ENCODE measurements around the gene DPYSL5.
A peak's percentile ranks its signal among the peaks of the same experiment; 100 is the strongest.

The DPYSL5 gene

DNA sequence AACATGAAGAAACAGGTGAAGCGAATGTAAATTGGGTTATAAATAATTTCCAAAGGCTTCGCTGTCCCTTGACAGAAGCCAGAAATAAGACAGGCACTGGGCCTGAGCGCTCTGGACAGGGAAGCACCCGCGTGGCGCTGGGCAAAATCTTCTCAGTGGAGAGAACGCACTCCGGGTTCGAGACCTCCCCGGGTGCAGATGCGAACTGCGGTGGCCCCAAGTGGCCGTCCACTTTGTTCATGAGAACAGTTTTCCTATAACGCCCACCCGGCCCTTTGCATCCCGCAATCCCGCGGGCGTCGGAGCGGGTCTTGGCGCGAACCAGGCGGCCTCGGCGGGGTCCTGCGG is 651 bp upstream of the DPYSL5 start:
- H3K4me3 ChIP-seq (ENCODE audit: severe bottlenecking), result peak overlapping the region; percentile 15

DNA sequence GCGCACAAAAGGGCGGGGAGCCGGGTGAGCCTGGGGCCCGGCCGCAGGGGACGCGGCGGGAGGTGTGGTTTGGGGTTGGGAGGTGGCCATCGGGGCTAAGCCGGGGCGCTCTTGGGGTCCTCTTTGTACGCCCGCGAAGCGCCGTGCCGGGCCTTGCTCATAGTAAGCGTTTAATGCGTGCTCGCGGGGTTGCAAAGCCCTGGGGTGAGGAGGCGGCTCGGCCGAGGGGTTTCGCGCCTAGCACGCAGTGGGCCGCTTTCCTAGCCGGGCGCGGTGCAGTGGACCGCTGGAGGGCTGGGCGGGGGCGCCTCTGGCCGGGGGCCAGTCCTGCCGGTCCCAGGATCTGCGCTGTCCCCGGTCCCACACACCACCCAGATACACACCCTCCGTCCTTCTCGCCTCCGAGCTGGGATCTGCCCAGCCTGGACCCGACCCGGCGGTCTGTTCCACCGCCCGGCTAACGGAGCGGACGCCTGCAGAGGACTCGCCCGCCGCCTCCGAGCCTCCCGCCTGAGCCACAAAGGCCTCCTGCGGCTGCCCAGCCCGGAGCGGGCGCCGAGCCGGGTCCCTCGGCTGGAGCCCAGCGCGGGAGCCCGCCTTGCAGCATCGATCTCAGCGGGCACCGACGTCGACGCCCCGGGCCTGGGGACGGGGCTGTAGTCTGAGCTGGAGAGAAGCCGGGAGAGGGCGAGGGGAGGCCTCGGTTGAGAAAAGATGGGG is 564 bp downstream of the DPYSL5 start:
- ATAC-seq (ENCODE audit: low read depth) (peak; percentile 54), DNase-seq (ENCODE audit: low spot score) (no peak)
- Histone ChIP-seq H3K4me1 (ENCODE audit: insufficient read depth, poor library complexity, severe bottlenecking) (no peaks in the 10 kb centered on the region), H3K4me3 (ENCODE audit: severe bottlenecking) (peak overlapping the region; percentile 15), H3K27ac (ENCODE audit: poor library complexity, severe bottlenecking) (no peak overlapping the region), H3K36me3 (ENCODE audit: low read depth) (no peaks in the 10 kb centered on the region), H3K9me3 (ENCODE audit: severe bottlenecking) (no peaks in the 10 kb centered on the region), H3K27me3 (ENCODE audit: insufficient read depth, poor library complexity, severe bottlenecking) (peaks cover 89% of the 10 kb centered on the region)
- TF ChIP-seq, protein P1, sequence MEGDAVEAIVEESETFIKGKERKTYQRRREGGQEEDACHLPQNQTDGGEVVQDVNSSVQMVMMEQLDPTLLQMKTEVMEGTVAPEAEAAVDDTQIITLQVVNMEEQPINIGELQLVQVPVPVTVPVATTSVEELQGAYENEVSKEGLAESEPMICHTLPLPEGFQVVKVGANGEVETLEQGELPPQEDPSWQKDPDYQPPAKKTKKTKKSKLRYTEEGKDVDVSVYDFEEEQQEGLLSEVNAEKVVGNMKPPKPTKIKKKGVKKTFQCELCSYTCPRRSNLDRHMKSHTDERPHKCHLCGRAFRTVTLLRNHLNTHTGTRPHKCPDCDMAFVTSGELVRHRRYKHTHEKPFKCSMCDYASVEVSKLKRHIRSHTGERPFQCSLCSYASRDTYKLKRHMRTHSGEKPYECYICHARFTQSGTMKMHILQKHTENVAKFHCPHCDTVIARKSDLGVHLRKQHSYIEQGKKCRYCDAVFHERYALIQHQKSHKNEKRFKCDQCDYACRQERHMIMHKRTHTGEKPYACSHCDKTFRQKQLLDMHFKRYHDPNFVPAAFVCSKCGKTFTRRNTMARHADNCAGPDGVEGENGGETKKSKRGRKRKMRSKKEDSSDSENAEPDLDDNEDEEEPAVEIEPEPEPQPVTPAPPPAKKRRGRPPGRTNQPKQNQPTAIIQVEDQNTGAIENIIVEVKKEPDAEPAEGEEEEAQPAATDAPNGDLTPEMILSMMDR (IDR thresholded peaks at IDR 0.05; ENCODE audit: poor library complexity, severe bottlenecking), result no peak

More for the DNA sequence above, 651 bp upstream of the DPYSL5 start:
- ATAC-seq (ENCODE audit: low read depth), result no peak
- no peaks in the 10 kb centered on the region for H3K9me3 ChIP-seq (ENCODE audit: severe bottlenecking)
- no peak overlapping the region for H3K27ac ChIP-seq (ENCODE audit: poor library complexity, severe bottlenecking)
- H3K27me3 ChIP-seq (ENCODE audit: insufficient read depth, poor library complexity, severe bottlenecking), result peaks cover 77% of the 10 kb centered on the region
- TF ChIP-seq, protein P1 (IDR thresholded peaks at IDR 0.05; ENCODE audit: poor library complexity, severe bottlenecking), result no peak
- no peaks in the 10 kb centered on the region for H3K4me1 ChIP-seq (ENCODE audit: insufficient read depth, poor library complexity, severe bottlenecking)
- H3K36me3 ChIP-seq (ENCODE audit: low read depth), result no peaks in the 10 kb centered on the region
- DNase-seq (ENCODE audit: low spot score), result no peak

DNA sequence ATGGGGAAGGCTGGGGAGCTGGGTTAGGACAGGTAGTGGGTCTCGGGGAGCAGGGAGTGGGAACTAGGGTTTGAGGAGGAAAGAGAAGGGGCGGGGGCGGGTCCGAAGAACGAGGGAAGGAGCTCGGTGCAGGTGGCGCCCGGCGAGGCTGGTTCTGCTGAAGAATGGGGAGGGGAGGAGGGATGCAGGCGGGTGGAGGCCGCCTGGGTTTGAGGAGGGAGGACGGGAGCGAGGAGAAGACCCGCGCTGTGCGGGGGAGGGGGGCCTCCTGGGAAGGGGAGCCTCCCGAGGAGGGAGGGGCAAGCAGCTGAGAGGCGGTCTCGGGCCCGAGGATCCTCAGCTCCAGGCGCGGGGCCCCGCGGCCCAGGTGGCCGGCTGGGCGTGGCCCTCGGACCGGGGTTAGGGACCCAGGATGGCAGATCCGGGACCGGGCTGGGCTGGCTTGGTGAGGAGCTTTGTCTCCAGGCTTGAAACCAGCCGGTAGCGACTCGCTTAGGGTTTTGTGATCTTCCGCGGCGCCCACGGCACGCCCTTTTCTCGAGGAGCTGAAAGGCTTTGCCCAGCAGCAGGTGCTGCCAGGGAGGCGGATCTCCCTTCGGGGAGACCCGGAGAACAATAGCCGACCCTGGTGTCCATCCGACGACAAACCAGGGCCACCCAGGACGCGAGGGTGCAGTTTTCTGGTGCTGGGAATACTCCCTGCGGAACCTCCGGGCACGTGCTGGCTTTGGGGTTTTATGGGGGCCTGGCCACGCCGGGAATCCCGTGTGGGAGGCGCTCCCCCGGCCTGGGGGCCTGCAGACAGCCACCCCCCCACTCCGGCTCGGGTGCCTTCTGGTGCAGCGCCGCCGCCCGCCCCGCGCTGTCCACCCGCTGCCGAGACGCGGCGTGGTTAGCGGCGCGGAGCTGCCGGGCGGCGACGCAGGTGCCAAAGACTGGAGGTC is 1.4 kb downstream of the DPYSL5 start:
- H3K4me3 ChIP-seq (ENCODE audit: severe bottlenecking), result no peak overlapping the region
- H3K4me1 ChIP-seq (ENCODE audit: insufficient read depth, poor library complexity, severe bottlenecking), result no peaks in the 10 kb centered on the region
- peaks cover 96% of the 10 kb centered on the region for H3K27me3 ChIP-seq (ENCODE audit: insufficient read depth, poor library complexity, severe bottlenecking)
- TF ChIP-seq, protein P1 (IDR thresholded peaks at IDR 0.05; ENCODE audit: poor library complexity, severe bottlenecking), result no peak
- no peak overlapping the region for H3K27ac ChIP-seq (ENCODE audit: poor library complexity, severe bottlenecking)
- H3K36me3 ChIP-seq (ENCODE audit: low read depth), result no peaks in the 10 kb centered on the region
- H3K9me3 ChIP-seq (ENCODE audit: severe bottlenecking), result no peaks in the 10 kb centered on the region
- ATAC-seq (ENCODE audit: low read depth), result no peak
- no peak for DNase-seq (ENCODE audit: low spot score)

DNA sequence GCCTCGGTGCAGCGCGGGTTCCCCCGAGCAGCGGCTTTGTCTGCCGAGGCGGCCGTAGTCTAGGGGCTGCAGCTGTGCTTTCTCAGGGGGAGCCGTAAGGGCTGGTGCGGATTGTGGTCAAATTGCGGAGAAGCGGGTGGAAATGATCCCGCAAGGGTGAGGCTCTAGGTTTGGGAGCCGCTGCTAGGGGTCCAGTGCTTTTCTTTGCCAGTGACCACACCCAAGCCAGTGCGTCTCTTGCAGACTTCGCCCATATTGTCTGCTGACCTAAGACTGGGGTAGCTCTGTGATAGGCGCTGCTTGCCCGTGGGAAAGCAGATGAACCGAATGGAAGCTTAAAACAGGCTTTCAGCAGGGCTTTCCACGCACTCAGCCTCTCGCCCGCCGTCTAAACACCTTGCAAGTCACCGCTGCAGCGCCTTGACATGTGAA is 2.1 kb downstream of the DPYSL5 start:
- no peak overlapping the region for H3K27ac ChIP-seq (ENCODE audit: poor library complexity, severe bottlenecking)
- TF ChIP-seq, protein P1 (IDR thresholded peaks at IDR 0.05; ENCODE audit: poor library complexity, severe bottlenecking), result no peak
- DNase-seq (ENCODE audit: low spot score) (no peak), ATAC-seq (ENCODE audit: low read depth) (no peak)
- peaks cover 94% of the 10 kb centered on the region for H3K27me3 ChIP-seq (ENCODE audit: insufficient read depth, poor library complexity, severe bottlenecking)
- no peaks in the 10 kb centered on the region for H3K4me1 ChIP-seq (ENCODE audit: insufficient read depth, poor library complexity, severe bottlenecking)
- no peaks in the 10 kb centered on the region for H3K36me3 ChIP-seq (ENCODE audit: low read depth)
- H3K9me3 ChIP-seq (ENCODE audit: severe bottlenecking), result no peaks in the 10 kb centered on the region
- no peak overlapping the region for H3K4me3 ChIP-seq (ENCODE audit: severe bottlenecking)
